HG02852 (cell line): ENCODE results near the gene PTPRN2.

ENCODE experiments used
- ATAC-seq: cut with Tn5 transposase; IDR thresholded peaks from one replicate; pipeline ENCODE4 v1.9.1; 2021; ENCODE audit warnings: mild to moderate bottlenecking, moderate library complexity; ENCODE audit not compliant: unreplicated experiment

PTPRN2 gene

DNA sequence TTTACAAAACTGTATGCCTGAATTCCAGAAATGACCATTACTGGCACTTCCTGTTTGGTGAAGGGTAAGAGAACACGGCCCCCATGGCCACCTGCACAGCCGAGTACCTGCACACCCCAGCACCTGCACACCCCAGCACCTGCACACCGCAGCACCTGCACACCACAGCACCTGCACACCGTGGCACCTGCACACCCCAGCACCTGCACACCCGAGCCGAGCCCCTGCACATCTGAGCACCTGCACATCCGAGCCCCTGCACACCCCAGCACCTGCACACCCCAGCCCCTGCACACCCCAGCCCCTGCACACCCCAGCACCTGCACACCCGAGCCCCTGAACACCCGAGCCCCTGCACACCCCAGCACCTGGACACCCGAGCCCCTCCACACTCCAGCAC lies 1007.3 kb downstream of the PTPRN2 start:
- ATAC-seq: no peak

- ATAC-seq: no peak
Measured at GRCh38 chr7:157579425-157579824, 1008.2 kb downstream of the PTPRN2 start.

DNA sequence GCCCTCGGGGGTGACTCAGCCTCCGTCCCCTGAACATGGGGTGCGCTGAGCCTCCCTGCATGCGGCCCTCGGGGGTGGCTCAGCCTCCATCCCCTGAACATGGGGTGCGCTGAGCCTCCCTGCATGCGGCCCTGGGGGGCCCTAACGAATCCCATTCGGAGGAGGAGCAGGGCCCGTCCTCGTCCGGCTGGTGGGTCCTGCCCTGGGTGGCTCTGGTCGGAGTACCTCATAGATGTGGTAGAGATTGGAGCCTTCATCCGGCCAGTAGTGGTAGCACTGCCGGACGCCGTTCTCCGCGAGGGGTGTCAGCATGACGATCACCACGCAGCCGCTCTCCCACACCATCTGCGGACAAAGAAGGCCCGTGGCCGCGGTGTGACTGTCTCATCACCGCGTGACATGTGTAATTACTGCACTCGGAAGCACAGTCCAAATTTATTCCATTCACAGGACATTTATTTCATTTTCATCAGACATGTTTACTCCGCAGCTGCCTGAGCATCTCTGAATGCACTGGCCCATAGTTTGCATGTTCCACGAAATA lies 1009.8 kb downstream of the PTPRN2 start:
- no peak for ATAC-seq

DNA sequence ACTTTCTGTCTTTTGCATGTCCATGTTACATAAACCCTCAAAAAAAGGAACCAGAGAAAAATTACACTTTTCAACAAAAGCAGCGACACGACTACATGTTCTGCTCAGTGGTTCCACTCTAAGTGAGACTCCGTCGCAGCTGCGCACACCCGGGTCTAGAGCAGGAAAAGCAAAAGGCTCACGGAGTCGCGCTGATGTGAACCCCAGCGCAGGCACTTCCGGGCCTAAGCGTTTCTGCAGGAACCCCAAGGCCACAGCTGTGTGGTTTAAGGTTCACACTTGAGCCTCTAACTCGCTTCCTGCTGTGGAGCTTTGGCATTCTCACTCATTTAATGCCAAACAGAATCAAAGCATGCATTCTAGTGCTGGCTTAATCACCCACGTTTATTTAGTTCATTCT lies 1010.6 kb downstream of the PTPRN2 start:
- no peak for ATAC-seq

GRCh38 chr7:157576415-157576814 lies 1011.2 kb downstream of the PTPRN2 start:
- no peak for ATAC-seq

DNA sequence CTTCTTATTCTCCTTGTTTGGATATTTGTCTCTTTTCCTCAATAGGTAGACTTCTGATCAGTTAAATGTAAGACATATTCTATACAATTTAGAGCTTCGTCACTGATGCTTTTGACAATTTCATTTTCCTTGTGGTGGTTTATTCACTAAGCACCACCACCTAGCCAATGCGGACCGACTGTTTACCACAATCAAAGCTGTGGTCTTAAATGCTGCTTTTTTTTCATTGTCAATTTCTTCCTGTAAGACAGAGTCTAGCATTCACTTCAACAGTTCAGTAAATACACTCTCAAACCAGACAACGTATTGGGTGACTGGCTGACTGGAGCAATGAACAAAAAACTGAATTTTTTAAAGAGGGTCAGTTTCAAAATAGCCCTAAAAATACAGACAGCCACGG lies 1011.8 kb downstream of the PTPRN2 start:
- ATAC-seq: no peak

GRCh38 chr7:157574914-157575586 lies 1012.6 kb downstream of the PTPRN2 start:
- no peak for ATAC-seq

GRCh38 chr7:157574120-157574825 lies 1013.4 kb downstream of the PTPRN2 start:
- ATAC-seq: no peak

DNA sequence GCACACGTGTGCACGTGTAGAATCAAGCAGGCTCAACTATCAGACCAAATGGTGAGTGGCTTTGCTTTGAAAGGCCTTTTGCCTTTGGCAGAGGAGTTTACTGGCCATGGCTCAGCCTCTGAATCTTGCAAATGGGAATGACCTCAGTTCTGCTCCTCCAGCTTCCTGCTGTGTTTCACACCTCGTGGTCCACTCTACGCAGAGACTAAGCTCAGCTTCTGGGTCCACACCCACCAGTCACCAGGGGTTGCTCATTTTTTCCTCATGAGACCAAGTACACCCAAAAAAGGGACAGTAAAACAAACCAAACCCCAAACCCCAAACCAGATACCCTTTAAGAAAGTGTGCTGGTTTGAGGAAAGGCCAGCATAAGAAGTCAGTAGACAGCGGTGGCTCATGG lies 1014.4 kb downstream of the PTPRN2 start:
- ATAC-seq: no peak

GRCh38 chr7:157572622-157573021 lies 1015.0 kb downstream of the PTPRN2 start:
- no peak for ATAC-seq

DNA sequence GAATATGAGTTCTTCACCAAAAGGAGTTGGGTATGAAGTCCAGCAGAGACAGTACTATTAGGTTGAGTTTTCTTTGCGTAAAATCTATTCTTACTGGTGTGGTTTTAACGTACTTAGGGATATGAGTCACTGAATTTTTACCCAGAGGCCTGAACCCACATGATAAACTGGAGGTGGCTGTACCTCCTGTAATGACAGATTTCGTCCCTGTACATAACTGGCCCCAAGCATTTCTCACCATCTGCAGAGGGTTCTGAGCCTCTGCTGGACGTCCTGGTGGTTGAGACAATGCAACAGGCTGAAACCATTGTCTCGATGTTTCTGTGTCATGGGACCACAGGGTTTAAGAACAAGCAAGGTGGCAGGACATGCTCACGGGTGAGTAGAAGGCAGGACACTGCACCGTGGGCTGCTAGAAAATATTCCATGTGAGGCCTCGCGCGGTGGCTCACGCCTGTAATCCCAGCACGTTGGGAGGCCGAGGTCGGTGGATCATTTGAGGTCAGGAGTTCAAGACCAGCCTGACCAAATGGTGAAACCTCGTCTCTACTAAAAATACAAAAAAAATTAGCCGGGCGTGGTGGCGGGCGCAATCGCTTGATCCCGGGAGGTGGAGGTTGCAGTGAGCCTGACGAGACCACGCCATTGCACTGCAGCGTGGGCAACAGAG lies 1017.0 kb downstream of the PTPRN2 start:
- peak; percentile 41 for ATAC-seq

DNA sequence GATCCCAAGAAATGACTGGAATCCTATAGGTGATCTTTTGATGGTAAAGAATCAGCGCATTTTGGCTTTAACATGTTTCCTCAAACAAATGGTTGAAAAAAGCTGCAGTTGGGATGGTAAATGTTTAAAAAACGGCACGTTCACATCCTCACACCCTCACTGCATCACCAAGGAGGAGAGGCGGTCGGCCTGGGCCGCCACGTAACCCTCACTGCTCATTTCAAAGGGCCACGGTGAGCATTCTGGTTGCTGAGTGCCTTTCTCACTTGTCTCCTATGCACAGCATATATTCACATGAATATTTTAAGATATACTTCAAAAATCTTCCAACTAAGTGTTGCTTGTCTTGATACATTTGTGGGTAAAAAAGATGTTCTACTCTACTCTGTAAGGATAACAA lies 1017.7 kb downstream of the PTPRN2 start:
- ATAC-seq: no peak

DNA sequence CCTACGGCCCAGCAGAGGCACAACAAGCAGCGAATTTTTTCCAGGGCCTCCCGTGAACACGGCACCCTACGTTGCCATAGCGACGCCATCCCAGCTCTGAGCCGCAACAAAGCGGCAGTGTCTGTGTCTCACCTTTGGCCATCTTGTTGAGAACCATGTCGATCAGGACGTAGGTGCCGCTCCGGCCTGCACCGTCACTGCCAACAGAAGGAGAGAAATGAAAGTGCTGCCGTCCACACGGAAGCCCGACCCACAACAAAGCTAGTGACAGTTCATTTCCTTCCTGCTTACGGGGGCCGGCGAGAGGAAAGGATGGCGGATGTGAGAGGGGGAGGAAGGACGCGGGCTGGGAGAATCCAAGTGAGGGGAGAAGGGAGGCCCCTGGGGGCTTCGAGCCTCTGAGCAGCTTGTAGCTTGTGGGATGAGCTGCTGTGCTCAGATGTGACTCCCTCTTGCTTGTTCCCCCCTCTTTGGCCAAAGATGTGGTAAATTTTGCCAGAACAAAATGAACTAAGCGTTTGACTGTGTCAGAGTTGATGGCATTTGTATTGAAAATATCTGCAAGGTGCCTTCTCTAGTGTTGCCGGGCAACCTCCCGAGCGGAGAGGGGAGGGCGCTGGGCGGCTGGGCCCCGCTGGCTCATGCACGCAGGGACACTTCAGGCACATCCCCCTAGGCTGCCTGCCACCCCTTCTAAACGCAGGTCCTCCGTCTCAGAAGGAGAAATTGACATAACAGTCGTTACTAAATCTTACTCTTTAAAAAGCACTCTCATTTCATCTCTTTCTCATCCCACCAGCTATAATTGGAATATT lies 1018.6 kb downstream of the PTPRN2 start:
- peak; percentile 77 for ATAC-seq

DNA sequence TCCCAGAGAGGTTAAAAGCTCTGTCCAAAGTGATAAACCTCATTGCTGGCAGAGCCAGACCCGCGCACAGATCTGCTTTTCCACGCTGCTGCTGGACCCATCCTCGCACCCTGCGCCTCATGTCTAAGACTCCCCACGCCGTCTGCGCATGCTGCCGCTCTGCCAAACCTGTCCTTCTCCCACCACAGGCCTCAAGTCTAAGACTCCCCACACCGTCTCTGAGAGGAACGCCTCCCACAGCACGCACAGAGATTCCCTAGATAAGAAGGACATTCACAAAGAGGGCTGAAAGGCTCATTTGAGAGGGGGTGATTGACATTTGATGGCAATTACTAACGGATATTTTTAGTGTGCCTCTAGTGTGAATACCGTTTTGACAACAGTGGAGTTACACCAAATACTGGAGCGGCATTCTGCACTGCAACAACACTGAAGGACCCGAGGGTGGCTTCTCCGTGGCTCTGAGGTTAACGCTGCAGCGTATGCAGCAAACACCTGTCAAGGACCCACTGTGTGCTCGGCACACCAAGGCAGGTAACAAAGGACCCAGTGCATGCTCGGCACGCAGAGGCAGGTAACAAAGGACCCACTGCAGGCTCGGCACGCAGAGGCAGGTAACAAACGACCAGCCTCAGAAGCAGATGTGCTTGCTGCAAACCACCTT lies 1019.4 kb downstream of the PTPRN2 start:
- no peak for ATAC-seq

DNA sequence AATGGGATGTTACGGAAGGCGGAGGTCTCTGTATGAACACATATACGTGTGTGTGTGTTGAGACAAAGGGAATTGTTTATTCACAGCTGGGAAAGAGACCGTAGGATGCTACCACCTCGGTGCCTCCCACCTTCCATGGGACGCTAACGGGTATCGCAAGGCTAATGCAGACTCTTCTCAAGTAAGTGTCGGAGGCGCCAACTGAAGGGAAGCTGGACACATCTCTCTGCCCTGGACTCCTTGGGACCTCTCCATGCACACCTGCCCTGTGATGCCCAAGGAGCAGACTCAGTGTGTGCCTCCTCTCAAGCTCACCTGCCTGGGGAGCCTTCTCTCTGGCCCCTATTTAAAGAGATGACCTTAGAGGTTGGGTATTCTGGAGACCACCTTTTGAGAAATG lies 1020.0 kb downstream of the PTPRN2 start:
- no peak for ATAC-seq

- no peak for ATAC-seq
Measured at GRCh38 chr7:157566631-157567006, 1021.0 kb downstream of the PTPRN2 start.

DNA sequence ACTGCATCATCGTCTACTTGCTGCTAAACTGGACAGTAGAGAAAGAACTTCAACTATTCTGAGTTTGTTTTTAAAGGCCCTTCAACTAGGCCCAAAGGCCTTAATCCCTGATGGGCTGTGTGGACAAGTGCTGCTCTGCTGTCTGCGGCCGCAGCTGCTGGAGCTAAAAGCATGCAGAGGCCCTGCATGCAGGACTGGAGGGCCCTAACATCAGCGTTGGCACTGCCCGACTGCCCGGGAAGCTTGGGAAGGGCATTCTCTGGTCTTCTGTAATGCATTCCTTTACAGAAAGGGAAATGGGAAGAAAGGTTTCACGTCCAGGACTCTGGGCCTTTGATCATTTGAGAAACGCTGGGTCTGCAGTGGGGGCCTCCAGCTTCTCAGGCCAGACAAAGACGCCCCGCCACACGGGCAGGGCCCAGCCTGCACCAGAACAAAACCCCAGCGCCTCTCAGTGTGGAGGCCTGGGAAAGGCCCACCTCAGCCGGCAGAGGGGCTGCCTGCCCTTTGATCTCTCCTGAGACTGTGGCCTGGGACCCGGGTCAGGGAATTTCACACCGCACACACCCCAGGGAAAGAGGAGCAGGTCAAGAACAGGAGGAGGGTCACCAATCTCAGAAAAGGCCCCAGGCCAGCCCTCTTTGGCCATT lies 1021.5 kb downstream of the PTPRN2 start:
- ATAC-seq: no peak

GRCh38 chr7:157565201-157565626 lies 1022.4 kb downstream of the PTPRN2 start:
- ATAC-seq: no peak

DNA sequence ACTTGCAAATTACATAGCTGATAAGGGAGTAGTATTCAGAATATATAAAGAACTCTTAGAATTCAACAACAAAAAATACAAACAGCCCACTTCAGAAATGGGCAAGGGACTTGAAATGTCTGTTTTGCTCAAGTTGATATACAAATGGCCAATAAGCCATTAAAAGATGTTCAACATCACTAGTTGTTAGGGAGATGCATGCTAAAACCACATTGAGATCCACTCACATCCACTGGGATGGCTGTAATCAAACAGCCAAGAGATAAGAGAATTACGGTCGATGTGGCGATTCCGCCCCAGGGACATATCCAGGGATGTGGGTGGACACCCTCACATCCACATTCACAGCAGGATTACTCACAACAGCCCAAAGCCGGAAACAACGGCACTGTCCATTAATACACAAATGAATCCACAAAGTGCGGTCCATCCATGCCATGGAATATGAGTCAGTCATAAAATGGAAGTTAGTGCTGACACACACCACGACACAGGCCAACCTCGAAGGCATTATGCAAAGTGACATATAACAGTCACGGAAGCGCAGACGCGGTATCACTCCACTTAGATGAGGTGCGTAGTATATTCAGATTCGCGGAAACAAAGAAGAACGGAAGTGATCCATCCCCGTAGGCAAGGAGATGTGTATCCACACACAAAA lies 1023.0 kb downstream of the PTPRN2 start:
- ATAC-seq: no peak
